HG03095 (cell line): ENCODE data around the gene CLPTM1.
"Not testable (repeated sequence)": the region's sequence is repeated elsewhere in the genome, so short reads cannot be mapped to it uniquely, and the experiment has no call there.

ENCODE experiments used
- ATAC-seq: cut with Tn5 transposase; IDR thresholded peaks from one replicate; pipeline ENCODE4 v1.9.1; 2021; ENCODE audit warnings: moderate library complexity; ENCODE audit not compliant: unreplicated experiment

CLPTM1 gene

GRCh38 chr19:44942067-44942571 is 13.1 kb upstream of the CLPTM1 start, which contains the start of gene APOC4:
TSS of gene APOC4 (plus strand) at chr19:44942237. CDS start at chr19:44942278, 41 bp downstream.
- ATAC-seq: no peak

GRCh38 chr19:44943801-44944249 is 11.4 kb upstream of the CLPTM1 start:
- ATAC-seq: no peak

- no peak for ATAC-seq
These were observed 8.1 kb upstream of the CLPTM1 start for GRCh38 chr19:44947041-44947581.

- ATAC-seq: no peak
These were observed 6.9 kb upstream of the CLPTM1 start for GRCh38 chr19:44948237-44948636.

- no peak for ATAC-seq
These were observed 6.3 kb upstream of the CLPTM1 start for GRCh38 chr19:44948763-44949374.

- no peak for ATAC-seq
These were observed 5.6 kb upstream of the CLPTM1 start for GRCh38 chr19:44949550-44949949.

GRCh38 chr19:44951179-44952159 is 3.7 kb upstream of the CLPTM1 start:
- no peak for ATAC-seq

GRCh38 chr19:44954278-44954648 is 917 bp upstream of the CLPTM1 start:
- ATAC-seq: no peak

- no peak for ATAC-seq
These were observed 592 bp downstream of the CLPTM1 start for GRCh38 chr19:44955505-44956439.

GRCh38 chr19:44957526-44957925 is 2.3 kb downstream of the CLPTM1 start:
- ATAC-seq: no peak

GRCh38 chr19:44958090-44958489 is 2.9 kb downstream of the CLPTM1 start:
- ATAC-seq: no peak

- ATAC-seq: no peak
These were observed 4.5 kb downstream of the CLPTM1 start for GRCh38 chr19:44959691-44960090.

GRCh38 chr19:44960906-44961728 is 5.9 kb downstream of the CLPTM1 start:
- ATAC-seq: no peak

GRCh38 chr19:44961821-44962220 is 6.6 kb downstream of the CLPTM1 start:
- ATAC-seq: no peak

GRCh38 chr19:44968118-44968517 is 12.9 kb downstream of the CLPTM1 start:
- no peak for ATAC-seq

- no peak for ATAC-seq
These were observed 13.5 kb downstream of the CLPTM1 start for GRCh38 chr19:44968670-44969069.

GRCh38 chr19:44969437-44969836 is 14.3 kb downstream of the CLPTM1 start:
- no peak for ATAC-seq

GRCh38 chr19:44971451-44971850 is 16.3 kb downstream of the CLPTM1 start:
- not testable (repeated sequence) for ATAC-seq

GRCh38 chr19:44972802-44973201 is 17.6 kb downstream of the CLPTM1 start:
- ATAC-seq: no peak
